ENCODE measurements around the gene AP4E1. TPM values are rescaled to one million over a fixed set of nuclear protein-coding genes. Genes with fewer than 3 reads are reported as not detected.

AP4E1 gene
- total RNA-seq, 3 donors from 2014 or later (not counting 1 experiment from before 2014, with no cell fraction given): 13.1 to 14.5 (median 14.1) TPM

DNA sequence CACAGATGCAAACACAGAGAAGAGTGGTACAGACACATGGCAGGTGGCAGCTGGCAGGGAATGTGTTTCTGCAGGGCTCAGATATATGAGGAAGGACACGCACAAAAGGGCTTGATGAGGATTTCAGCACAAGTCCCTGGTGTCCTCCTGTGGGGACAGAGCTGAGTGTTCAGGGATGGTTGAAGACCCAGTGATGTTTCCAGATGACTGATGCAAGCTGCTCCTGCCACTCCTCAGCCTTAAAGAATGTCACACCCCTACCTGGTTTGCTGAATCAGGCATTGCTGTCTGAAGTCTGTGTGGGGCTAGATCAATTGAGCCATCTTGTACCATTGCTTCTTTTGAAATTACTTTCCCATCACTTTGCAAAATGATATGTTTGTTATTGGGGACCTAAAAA lies 146.1 kb downstream of the AP4E1 start:
- Mint-ChIP-seq H3K27ac (no peak overlapping the region), H3K4me1 (no peaks in the 10 kb centered on the region)
- 95% methylated on average over 1 of the region's 1 CpG for WGBS (ENCODE audit: insufficient coverage)

More for the DNA sequence above, 146.1 kb downstream of the AP4E1 start:
- Mint-ChIP-seq H3K27me3 (ENCODE audit: low read depth in 2 of 2) (peaks cover 17 to 41% of the 10 kb centered on the region in 2 donors), H3K4me3 (no peak overlapping the region), H3K36me3 (no peaks in the 10 kb centered on the region), H3K9me3 (no peaks in the 10 kb centered on the region)
- Histone ChIP-seq H3K4me1 (ENCODE audit: control insufficient read depth, insufficient read depth, low read length) (no peaks in the 10 kb centered on the region), H3K36me3 (ENCODE audit: control insufficient read depth, insufficient read depth, low read length) (no peaks in the 10 kb centered on the region), H3K9me3 (ENCODE audit: control insufficient read depth, insufficient read depth, low read length) (no peaks in the 10 kb centered on the region), H3K27me3 (ENCODE audit: control insufficient read depth, insufficient read depth, low read length) (no peaks in the 10 kb centered on the region), H3K27ac (ENCODE audit: low read length) (no peak overlapping the region), H3K4me3 (ENCODE audit: low read length) (no peak overlapping the region)
- intact Hi-C loops (cut with micrococcal nuclease): no loop called here
- no peak for DNase-seq
- ATAC-seq: no peak
- TF ChIP-seq, protein P1, sequence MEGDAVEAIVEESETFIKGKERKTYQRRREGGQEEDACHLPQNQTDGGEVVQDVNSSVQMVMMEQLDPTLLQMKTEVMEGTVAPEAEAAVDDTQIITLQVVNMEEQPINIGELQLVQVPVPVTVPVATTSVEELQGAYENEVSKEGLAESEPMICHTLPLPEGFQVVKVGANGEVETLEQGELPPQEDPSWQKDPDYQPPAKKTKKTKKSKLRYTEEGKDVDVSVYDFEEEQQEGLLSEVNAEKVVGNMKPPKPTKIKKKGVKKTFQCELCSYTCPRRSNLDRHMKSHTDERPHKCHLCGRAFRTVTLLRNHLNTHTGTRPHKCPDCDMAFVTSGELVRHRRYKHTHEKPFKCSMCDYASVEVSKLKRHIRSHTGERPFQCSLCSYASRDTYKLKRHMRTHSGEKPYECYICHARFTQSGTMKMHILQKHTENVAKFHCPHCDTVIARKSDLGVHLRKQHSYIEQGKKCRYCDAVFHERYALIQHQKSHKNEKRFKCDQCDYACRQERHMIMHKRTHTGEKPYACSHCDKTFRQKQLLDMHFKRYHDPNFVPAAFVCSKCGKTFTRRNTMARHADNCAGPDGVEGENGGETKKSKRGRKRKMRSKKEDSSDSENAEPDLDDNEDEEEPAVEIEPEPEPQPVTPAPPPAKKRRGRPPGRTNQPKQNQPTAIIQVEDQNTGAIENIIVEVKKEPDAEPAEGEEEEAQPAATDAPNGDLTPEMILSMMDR (IDR thresholded peaks at IDR 0.05): no peak

Other genes starting within 250 kb of the AP4E1 start
- 10 to 100 TPM; 41.8 to 54.4 (median 50.9) TPM for gene TRPM7, start 221.9 kb upstream of the AP4E1 start, total RNA-seq
- gene SPPL2A, start 143.0 kb upstream of the AP4E1 start, total RNA-seq: 100 to 1,000 TPM; 104 to 122 (median 120) TPM
- gene TNFAIP8L3, start 186.2 kb downstream of the AP4E1 start, total RNA-seq: not detected